Liver (tissue), 3 donors: ENCODE measurements around the gene TNNI3K.

Experiments used
- ATF3 ChIP-seq: IDR thresholded peaks from 2 replicates; pipeline ENCODE4 v1.6.1; 2016; ENCODE audit warnings: antibody characterized with exemption
- CTCF ChIP-seq: fragments of 150-350 bp; IDR thresholded peaks from 2 replicates; pipeline ENCODE4 v1.5.1; 2017; ENCODE audit warnings: improper control_type of control experiment, low read depth, low read length; ENCODE audit not compliant: missing input control
- FOXA1 ChIP-seq: IDR thresholded peaks from 2 replicates; pipeline ENCODE4 v1.6.1; 2016; ENCODE audit warnings: antibody characterized with exemption
- GABPA ChIP-seq, 2 donors: IDR thresholded peaks in 1 of 2; conservative IDR thresholded peaks in 1 of 2; 2 replicates each; pipeline ENCODE4 v1.6.1; 2016; ENCODE audit warnings: antibody characterized with exemption in 2 of 2, mild to moderate bottlenecking in 1 of 2, moderate library complexity in 1 of 2
- HNF4G ChIP-seq: IDR thresholded peaks from 2 replicates; pipeline ENCODE4 v1.6.1; 2016; ENCODE audit warnings: antibody characterized with exemption
- JUND ChIP-seq, 2 donors: IDR thresholded peaks; 2 replicates each; pipeline ENCODE4 v1.6.1; 2016; ENCODE audit warnings: antibody characterized with exemption in 2 of 2
- RAD21 ChIP-seq, 2 donors: IDR thresholded peaks; 2 replicates each; pipeline ENCODE4 v1.6.1; 2016; ENCODE audit warnings: antibody characterized with exemption in 2 of 2, mild to moderate bottlenecking in 2 of 2
- REST ChIP-seq: IDR thresholded peaks from 2 replicates; pipeline ENCODE4 v1.6.1; 2016; ENCODE audit warnings: antibody characterized with exemption, mild to moderate bottlenecking
- RXRA ChIP-seq, 2 donors: IDR thresholded peaks; 2 replicates each; pipeline ENCODE4 v1.6.1; 2017 to 2018; ENCODE audit warnings: antibody characterized with exemption in 2 of 2, mild to moderate bottlenecking in 1 of 2
- YY1 ChIP-seq: IDR thresholded peaks from 2 replicates; pipeline ENCODE4 v1.6.1; 2016; ENCODE audit warnings: antibody characterized with exemption, mild to moderate bottlenecking
- ZBTB33 ChIP-seq: IDR thresholded peaks from 2 replicates; pipeline ENCODE4 v1.6.1; 2016; ENCODE audit warnings: antibody characterized with exemption
- donor health status: healthy.
- donor health status: healthy.

- no peak for TF ChIP-seq CTCF
- TF ChIP-seq REST, result no peak
- TF ChIP-seq RAD21 (IDR thresholded peaks at IDR 0.05), result no peak
- TF ChIP-seq ATF3, result no peak
- no peak for TF ChIP-seq HNF4G
- TF ChIP-seq FOXA1, result no peak
- no peak for TF ChIP-seq ZBTB33
- no peak for TF ChIP-seq YY1
- TF ChIP-seq GABPA (IDR thresholded peaks at IDR 0.05 in 1 of 2, conservative IDR thresholded peaks at IDR 0.05 in 1 of 2), result no peak
- no peak for TF ChIP-seq JUND (IDR thresholded peaks at IDR 0.05)
- TF ChIP-seq RXRA (IDR thresholded peaks at IDR 0.05), result no peak
These were observed 30.8 kb downstream of the TNNI3K start for GRCh38 chr1:74266001-74266400.
